ENCODE results near the gene CACNA1D.

CACNA1D gene

DNA sequence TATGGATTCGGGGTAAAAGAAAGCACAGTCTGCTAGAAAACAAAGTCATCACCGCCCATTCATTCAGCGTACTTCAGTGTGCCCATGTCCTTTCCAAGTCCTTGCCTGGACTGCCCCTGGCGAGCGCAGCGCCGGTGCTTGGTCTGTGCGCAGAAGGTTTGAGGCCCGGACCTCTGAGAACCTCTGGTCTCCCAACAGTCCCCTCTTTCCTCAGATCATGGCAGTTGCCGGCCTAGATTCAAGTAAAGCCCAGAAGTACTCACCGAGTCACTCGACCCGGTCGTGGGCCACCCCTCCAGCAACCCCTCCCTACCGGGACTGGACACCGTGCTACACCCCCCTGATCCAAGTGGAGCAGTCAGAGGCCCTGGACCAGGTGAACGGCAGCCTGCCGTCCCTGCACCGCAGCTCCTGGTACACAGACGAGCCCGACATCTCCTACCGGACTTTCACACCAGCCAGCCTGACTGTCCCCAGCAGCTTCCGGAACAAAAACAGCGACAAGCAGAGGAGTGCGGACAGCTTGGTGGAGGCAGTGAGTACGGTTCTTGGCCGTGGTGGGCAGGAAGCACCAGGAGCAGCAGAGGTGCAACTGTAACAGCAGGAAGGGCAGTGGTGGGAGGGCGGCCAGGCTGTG lies 315.5 kb downstream of the CACNA1D start:
- ATAC-seq = no peak
- no peak for DNase-seq

DNA sequence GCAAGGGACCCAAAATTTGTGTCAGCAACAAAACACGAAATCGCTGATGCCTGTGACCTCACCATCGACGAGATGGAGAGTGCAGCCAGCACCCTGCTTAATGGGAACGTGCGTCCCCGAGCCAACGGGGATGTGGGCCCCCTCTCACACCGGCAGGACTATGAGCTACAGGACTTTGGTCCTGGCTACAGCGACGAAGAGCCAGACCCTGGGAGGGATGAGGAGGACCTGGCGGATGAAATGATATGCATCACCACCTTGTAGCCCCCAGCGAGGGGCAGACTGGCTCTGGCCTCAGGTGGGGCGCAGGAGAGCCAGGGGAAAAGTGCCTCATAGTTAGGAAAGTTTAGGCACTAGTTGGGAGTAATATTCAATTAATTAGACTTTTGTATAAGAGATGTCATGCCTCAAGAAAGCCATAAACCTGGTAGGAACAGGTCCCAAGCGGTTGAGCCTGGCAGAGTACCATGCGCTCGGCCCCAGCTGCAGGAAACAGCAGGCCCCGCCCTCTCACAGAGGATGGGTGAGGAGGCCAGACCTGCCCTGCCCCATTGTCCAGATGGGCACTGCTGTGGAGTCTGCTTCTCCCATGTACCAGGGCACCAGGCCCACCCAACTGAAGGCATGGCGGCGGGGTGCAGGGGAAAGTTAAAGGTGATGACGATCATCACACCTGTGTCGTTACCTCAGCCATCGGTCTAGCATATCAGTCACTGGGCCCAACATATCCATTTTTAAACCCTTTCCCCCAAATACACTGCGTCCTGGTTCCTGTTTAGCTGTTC lies 316.9 kb downstream of the CACNA1D start:
- ATAC-seq = no peak
- DNase-seq = no peak

GRCh38 chr3:53812434-53812833 lies 318.0 kb downstream of the CACNA1D start:
- ATAC-seq = no peak
- no peak for DNase-seq

- no peak for ATAC-seq
- DNase-seq = no peak
These were observed 318.8 kb downstream of the CACNA1D start for GRCh38 chr3:53813229-53813628.

DNA sequence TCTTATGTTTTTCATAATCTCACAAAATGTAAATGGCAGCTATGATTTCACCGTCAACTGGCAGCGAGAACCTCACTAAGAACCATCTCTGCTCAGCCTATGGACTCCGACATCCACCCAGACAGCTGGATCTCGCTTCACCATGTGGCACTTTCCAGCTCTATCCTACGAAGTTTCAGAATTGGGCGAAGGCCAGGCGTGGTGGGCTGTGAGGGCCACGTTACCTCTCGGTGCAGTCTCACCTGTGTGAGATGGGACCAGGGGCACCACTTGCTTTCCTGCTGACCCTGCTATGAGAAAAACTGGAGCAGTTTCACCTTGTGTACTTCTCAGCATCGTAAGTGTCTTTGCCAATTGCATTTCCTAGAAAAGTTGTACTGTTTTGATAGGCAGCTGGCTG lies 319.5 kb downstream of the CACNA1D start:
- no peak for DNase-seq
- ATAC-seq = no peak

DNA sequence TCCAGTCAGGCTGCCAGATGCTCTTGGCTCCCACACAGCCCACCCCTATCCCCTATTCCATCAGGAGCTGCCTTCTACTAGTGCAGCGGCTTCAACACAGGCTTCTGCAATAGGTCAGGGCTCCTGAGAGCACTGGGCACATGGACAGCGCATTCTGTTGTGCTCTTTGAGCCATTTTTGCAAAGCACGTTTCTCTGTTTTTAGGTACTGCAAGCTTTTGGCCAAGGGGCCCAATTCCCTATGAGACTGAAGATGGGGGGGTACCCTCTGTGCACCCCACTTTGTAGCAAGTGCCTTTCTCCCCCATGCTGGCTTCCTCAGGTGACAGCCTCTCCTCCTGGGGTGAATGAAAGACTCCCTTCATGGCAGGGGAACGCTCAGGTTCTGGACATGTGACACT lies 320.7 kb downstream of the CACNA1D start:
- DNase-seq = no peak
- no peak for ATAC-seq

- ATAC-seq (no peak), DNase-seq (no peak)
These were observed 321.2 kb downstream of the CACNA1D start for GRCh38 chr3:53815651-53816050.

- ATAC-seq = no peak
- no peak for DNase-seq
These were observed 322.0 kb downstream of the CACNA1D start for GRCh38 chr3:53816425-53816824.

DNA sequence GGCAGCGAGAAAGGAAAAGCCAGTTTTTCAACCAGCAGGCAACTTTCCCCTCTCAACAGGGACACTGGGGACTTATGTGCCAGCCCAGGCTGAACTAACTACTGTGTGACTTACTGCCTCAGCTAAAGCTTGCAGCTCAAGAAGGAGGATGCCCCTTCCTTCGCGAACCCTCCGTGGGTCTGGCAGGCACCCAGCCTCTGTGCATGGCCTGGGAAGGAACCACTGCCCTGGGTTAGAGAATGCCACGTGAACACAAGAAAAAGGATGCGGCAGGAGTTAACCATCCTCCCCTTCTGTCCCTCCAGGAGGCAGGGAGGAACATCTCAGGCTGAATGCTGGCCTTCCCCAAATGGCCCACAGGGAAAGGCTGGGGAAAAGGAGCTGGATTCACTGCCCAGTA lies 322.8 kb downstream of the CACNA1D start:
- no peak for DNase-seq

GRCh38 chr3:53817809-53818208 lies 323.4 kb downstream of the CACNA1D start:
- no peak for ATAC-seq
- DNase-seq = no peak

More for the DNA sequence above, 322.8 kb downstream of the CACNA1D start:
- no peak for ATAC-seq

DNA sequence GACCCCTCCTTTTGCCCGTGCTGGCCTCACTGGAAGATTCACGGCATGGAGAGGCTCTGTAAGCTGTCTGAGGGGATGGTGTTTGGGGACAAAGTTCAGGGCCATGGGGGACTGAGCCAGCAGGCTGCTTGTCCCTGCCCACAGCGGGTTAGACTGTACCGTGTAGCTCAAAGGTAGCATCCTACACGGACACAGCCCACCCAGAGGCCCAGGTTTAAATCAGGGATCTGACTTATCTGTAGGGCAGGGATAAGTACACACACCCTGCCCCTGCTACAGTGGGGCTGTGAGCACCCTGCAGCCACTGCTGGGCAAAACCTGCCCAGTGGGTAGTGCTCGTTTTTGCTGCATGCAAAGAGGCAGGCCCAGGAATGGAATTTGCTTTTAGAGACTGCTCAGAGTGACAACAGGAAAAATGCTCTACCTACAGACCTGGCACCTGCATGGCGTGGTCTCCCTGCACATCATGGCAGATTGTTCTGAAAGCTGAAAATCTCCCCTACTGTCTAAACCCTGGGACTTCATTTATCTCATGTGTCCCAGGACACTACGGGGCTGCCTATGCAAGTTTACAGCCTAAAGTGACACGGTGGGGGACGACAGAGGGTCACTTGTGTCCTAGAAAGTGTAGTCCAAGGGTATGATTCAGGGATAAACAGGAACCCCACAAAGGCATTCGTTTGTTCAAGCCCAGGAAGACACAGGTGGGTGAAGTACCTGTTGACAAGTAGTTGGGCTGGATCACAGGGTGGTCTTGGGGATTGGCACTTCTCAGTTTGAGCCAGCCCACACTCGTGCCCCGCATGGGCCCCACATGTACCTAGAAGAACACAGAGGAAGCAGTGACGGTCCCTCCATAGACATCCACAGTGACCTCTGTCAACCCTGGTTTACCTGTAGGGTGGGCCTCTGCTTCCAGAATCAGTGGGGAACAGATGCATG lies 324.1 kb downstream of the CACNA1D start:
- ATAC-seq = no peak
- DNase-seq = no peak

- ATAC-seq = no peak
- no peak for DNase-seq
These were observed 324.9 kb downstream of the CACNA1D start for GRCh38 chr3:53819163-53819868.

DNA sequence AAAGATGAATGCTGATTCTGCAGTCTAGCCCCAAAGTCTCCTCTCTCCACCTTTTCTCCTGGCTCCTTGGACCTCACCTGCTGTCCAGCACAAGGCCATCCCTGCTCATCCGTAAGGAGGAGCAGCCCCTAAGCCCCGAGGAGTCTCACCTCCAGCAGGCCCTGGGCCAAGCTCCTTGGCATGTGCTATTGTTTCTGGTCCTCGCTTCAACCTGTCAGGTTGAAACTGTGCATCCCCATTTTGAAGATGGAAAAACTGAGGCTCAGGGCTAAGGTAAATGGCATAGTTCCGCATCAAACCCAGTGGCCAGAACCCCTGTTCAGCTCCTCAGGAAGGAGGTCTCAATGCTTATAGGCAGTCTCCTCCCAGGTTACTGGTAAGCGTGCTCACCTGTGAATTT lies 325.7 kb downstream of the CACNA1D start:
- ATAC-seq (no peak), DNase-seq (no peak)

DNA sequence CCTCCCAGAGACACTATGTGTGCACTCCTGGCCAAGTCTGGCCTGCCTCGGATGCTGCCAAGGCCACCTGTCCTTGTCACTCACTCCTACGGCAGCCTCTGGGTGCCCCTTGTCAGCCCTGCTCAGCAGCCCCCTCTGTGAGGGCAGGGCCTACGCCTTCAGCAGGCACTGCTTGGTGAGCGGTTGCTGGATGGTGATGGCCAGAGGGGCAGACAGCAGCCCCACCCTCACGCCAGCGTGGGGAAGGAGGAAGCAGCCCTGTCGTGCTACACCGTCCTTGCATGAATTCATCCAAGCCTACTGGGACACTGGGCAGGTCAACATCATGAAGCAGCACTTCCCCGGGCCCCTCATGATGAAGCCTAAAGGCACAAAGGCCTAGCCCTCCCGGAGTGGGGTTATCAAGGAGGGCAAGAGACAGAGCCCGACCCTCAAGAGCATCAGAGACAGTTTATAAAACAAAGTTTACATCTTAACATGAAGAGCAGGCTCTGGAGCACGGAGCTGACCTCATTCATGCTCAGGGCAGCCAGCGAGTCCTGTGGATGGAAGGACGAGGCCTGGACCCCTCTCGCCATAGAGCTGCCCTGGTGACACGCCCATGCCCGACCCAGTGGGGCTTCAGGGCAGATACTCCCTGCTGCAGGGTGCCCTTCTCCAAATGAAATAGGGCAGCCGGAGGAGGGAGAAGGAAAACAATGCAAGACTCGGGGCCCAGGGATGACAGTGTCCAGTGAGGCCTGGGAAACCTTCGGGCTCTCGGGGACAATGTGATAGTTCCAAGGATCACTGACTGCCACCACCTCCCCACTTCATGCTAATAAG lies 326.6 kb downstream of the CACNA1D start:
- ATAC-seq (no peak), DNase-seq (no peak)

GRCh38 chr3:53821631-53822121 lies 327.3 kb downstream of the CACNA1D start:
- DNase-seq (no peak), ATAC-seq (peak; percentile 21)

- no peak for DNase-seq
- no peak for ATAC-seq
These were observed 327.9 kb downstream of the CACNA1D start for GRCh38 chr3:53822331-53822741.

- DNase-seq (no peak), ATAC-seq (no peak)
These were observed 328.9 kb downstream of the CACNA1D start for GRCh38 chr3:53823026-53823955.

DNA sequence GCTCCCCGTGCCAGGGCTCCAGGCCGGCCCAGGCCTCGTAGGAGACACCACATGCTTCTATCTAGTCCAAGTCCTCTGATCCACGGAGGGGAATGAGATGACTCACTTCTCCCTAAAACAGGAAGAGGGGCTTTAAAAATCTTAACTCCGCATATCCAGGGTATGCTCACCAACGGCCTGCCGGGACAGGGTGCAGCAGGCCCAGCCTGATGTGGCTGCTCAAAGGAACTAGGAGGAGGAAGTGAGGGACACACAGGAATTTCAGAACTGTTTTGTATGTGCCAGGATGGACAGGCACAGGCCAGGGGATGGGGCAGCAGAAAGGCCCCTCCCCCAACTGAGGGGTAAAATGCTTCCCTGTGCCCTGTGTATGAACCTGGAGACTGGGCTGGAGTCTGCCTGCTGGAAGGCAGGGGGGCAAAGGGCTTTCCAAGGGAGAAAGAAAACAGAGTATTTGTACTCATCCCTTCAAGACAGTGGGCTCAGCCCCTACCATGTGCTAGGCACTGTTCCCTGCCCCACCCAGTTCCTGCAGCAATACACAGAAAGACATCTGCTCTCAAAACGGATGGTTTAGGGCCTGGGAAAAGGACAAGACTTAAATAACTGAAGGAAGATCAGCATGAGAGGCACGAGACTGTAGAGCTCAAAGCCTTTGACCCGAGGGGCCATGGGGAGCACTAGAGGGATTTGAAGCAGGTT lies 329.7 kb downstream of the CACNA1D start:
- DNase-seq = no peak
- ATAC-seq = no peak

GRCh38 chr3:53824795-53825194 lies 330.4 kb downstream of the CACNA1D start:
- no peak for ATAC-seq
- DNase-seq = no peak
